Measurements from ENCODE around the gene HELQ.

HELQ gene

GRCh38 chr4:83370640-83370906 lies 85.0 kb downstream of the HELQ start:
- no peak for DNase-seq

DNA sequence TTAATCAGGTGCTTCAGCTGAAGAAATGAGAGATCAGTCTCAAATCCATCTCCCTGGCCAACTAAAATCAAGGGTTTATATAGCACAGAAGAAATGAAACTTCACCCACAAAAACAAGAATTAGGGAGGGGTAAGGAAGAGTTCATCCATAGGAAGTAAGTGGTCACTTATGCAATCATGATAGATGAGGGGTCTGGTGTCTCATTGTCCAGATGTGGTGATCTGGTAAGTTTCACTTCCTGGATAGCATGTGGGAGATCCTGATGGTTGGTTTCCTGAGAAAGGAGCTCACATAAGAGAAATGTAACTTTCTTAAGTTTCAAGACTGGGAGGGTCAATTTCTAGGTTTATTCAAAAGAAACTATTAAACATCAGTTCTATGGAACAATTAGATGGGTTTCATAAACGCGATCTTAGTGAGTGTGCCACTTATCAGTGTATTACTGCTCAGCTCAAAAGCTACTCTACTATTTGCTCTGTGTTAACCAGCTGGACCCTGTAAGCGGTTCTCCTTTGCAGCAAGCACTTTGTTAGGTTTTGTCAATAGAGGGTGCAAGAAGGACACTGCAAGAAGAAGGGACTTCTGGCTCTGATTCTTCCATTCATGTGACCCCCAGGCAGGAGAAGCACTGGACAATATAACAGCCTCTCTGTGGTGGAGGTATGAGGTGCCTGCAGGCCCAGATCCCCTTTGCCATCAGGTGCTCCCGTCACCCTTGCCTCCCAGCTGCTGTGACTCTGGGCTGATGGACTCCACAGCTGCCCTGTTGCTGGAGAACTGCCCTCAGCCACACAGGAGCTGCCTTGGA lies 85.6 kb downstream of the HELQ start:
- no peak for DNase-seq

DNA sequence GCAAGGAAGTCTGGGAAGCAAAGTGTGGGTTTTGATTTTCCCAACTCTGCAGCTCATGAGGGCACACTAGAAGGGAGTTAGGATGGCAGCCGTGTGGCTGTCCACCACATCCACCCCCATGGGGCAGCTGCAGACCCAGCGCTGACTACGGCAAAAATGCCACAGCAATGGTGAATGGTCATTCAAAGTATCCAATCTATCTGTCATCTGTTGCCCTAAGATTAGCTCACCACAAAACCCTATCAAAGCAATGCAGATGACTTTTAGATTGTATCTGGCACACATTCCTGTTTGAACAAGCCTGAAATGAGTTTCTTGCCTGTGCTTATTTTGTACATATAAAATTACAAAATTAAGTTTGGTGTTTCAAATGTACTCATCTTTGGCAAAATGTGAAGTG lies 91.3 kb downstream of the HELQ start:
- no peak for DNase-seq

DNA sequence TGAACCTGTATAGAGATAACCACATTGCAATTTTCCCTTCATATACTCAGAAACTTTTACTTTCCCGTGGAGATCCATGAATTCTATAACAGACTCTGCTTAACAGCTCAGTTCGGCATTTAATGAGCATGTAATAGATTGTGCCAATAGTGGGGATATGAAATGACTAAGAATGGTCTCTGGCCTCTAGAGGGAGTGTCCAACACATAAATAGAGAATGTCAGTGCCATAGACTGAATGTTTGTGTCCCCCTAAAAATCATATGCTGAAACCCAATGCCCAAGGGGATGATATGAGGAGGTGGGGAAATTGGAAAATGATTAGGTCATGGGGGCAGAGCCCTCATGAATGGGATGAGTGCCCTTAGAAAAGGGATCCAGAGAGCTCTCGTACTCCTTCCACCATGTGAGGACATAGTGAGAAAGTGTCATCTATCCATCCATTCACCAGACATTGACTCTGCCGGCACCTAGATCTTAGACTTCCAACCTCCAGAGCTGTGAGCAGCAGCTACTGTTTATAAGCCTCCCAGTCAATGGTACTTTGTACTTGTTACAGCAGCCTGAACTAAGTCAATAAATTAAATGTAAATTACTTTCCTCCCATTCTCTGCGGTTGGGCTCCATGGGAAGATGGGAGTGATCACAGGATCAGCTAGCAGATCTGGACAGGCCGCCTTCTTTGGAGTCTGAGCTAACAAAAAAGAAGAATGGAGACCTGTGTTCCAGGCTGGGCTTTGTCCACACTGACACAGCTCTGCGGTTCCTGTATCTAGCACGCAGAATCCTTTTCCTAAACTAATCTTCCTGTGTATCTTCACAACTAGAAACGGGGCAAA lies 92.9 kb downstream of the HELQ start:
- no peak for DNase-seq

GRCh38 chr4:83361416-83362103 lies 94.1 kb downstream of the HELQ start:
- DNase-seq, result no peak

DNA sequence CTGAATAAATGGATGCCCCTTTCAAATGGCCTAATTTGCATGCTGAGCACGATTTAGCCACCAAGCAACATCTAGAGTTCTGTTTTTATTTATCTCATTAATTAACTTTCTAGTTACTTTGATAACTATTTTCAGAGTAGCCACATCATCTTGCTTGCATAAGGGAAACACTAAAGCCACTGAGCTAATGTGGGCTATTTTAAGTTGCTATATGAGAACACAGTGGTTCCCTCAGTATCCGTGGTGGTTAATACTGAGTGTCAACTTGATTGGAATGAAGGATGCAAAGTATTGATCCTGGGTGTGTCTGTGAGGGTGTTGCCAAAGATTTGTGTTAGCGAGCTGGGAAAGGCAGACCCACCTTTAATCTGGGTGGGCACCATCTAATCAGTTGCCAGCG lies 95.6 kb downstream of the HELQ start:
- DNase-seq, result no peak

DNA sequence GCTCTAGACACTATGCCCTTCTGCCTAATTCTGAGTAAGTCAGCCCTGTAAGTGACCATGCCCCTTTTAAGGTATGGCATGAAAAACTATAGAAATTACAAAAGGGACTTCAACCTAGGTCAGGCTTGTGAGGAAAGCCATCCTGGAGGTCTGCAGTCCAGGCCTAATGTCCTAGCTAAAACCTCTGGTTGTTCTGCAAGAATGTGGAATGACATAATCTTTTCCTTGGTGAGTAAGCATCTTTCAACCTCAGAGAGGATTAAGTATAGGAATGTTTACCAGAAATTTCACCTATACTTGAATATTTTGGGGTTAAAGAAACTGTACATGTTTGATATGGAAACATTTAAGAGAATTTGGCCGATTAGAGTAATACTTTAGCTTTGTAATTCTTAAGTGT lies 97.2 kb downstream of the HELQ start:
- no peak for DNase-seq
